HCT116 (cell line): ENCODE data around the gene DELE1. TPM values are rescaled to one million over a fixed set of nuclear protein-coding genes. Genes with fewer than 3 reads are reported as not detected.

Experiments used
- ATAC-seq: fragments of 200-7000 bp; cut with Tn5 transposase; 2 replicates; pipeline ENCODE4 v1.9.1; 2020; ENCODE audit warnings: mild to moderate bottlenecking, moderate library complexity
- BruUV-seq: library from RNA; stranded (reverse); fragments of 400-500 nt; replicated peaks from 2 replicates; lab custom pipeline; 2021; lab: Mats Ljungman, UMichigan
- CTCF ChIA-PET: fragments of 300-600 bp; sonication (Branson Sonifier 250); formaldehyde crosslinking; loops from one replicate; lab custom pipeline; 2021; ENCODE audit warnings: antibody characterized with exemption; lab: Charles Lee
- POLR2A ChIA-PET: fragments of 300-600, 350-600 bp; sonication (Branson Sonifier 250); formaldehyde crosslinking; loops from one replicate; lab custom pipeline; 2021; ENCODE audit warnings: antibody characterized with exemption; lab: Charles Lee
- RAD21 ChIA-PET, 2 experiments: fragments of 300-600 bp; sonication (Branson Sonifier 250); formaldehyde crosslinking; loops; one replicate each; lab custom pipeline; 2023; ENCODE audit warnings: low total read pairs in 2 of 2; ENCODE audit not compliant: uncharacterized antibody in 2 of 2, unreplicated experiment in 2 of 2, low non-redundant PET in 1 of 2; lab: Charles Lee
- DNase-seq: peaks from one replicate; pipeline ENCODE4 v3.0.0-alpha.2; 2010; ENCODE audit warnings: low read depth, low spot score
- H2AFZ ChIP-seq: fragments of 200-600 bp; shearing (Covaris generic), sonication (generic); 2 replicates; pipeline ENCODE4 v1.6.1; 2017; ENCODE audit warnings: low read depth, mixed run types, mixed read lengths, antibody characterized with exemption, low read length; ENCODE audit not compliant: poor library complexity, severe bottlenecking
- H3K27ac ChIP-seq: 2 replicates; pipeline ENCODE4 v1.5.1; 2012; ENCODE audit warnings: low read depth, low read length
- H3K27me3 ChIP-seq: fragments of 200-600 bp; sonication (generic); 2 replicates; pipeline ENCODE4 v1.6.1; 2016; ENCODE audit warnings: mixed run types, low read length, mixed read lengths; ENCODE audit not compliant: insufficient read depth
- H3K36me3 ChIP-seq, 2 experiments: fragments of 200-500 bp in 1 of 2; fragments of 200-600 bp in 1 of 2; sonication (Bioruptor generic) in 1 of 2; sonication (generic) in 1 of 2; 2 replicates each; pipeline versions ENCODE4 v1.5.1 to v1.6.1; 2014 to 2016; ENCODE audit warnings: low read length in 2 of 2, inconsistent platforms in 1 of 2, mixed read lengths in 1 of 2, mixed run types in 1 of 2; ENCODE audit not compliant: insufficient read depth in 2 of 2, control insufficient read depth in 1 of 2
- H3K4me1 ChIP-seq, 2 experiments: fragments of 200-600 bp in 1 of 2; sonication (generic) in 1 of 2; 2 replicates each; pipeline versions ENCODE4 v1.5.1 to v1.6.1; 2012 to 2017; ENCODE audit warnings: low read length in 2 of 2, inconsistent platforms in 1 of 2, mild to moderate bottlenecking in 1 of 2, mixed read lengths in 1 of 2, mixed run types in 1 of 2, moderate library complexity in 1 of 2; ENCODE audit not compliant: insufficient read depth in 2 of 2, control insufficient read depth in 1 of 2
- H3K4me2 ChIP-seq: fragments of 200-600 bp; sonication (generic); 2 replicates; pipeline ENCODE4 v1.6.1; 2017; ENCODE audit warnings: mixed run types, low read length, mixed read lengths
- H3K4me3 ChIP-seq, 2 experiments: fragments of 200-600 bp in 1 of 2; sonication (generic) in 1 of 2; replicated peaks in 1 of 2; 2 replicates each; pipeline ENCODE4 v1.5.1; 2011 to 2016; ENCODE audit warnings: low read length in 2 of 2, control low read depth in 1 of 2, low read depth in 1 of 2, mild to moderate bottlenecking in 1 of 2, mixed read lengths in 1 of 2, mixed run types in 1 of 2
- H3K79me2 ChIP-seq: fragments of 200-600 bp; sonication (generic); 2 replicates; pipeline ENCODE4 v1.6.1; 2017; ENCODE audit warnings: mild to moderate bottlenecking, mixed run types, low read length, moderate library complexity, mixed read lengths; ENCODE audit not compliant: insufficient read depth
- H3K9ac ChIP-seq: fragments of 200-600 bp; sonication (generic); 2 replicates; pipeline ENCODE4 v1.6.1; 2016; ENCODE audit warnings: low read length, mixed read lengths
- H3K9me2 ChIP-seq: fragments of 200-600 bp; sonication (generic), shearing (Covaris generic); 2 replicates; pipeline ENCODE4 v1.6.1; 2017; ENCODE audit warnings: mixed run types, mild to moderate bottlenecking, moderate library complexity; ENCODE audit not compliant: insufficient read depth
- H3K9me3 ChIP-seq, 2 experiments: fragments of 200-500 bp in 1 of 2; fragments of 200-600 bp in 1 of 2; sonication (Bioruptor generic) in 1 of 2; sonication (generic) in 1 of 2; 2 replicates each; pipeline ENCODE4 v1.6.1; 2014 to 2017; ENCODE audit warnings: low read length in 2 of 2, mixed read lengths in 2 of 2, inconsistent platforms in 1 of 2, low read depth in 1 of 2, mild to moderate bottlenecking in 1 of 2, mixed run types in 1 of 2, moderate library complexity in 1 of 2; ENCODE audit not compliant: control insufficient read depth in 1 of 2, insufficient read depth in 1 of 2
- H4K20me1 ChIP-seq: fragments of 200-600 bp; sonication (generic), shearing (Covaris generic); 2 replicates; pipeline ENCODE4 v1.6.1; 2017; ENCODE audit warnings: mixed run types, mild to moderate bottlenecking, moderate library complexity; ENCODE audit not compliant: insufficient read depth
- CBX3 ChIP-seq: IDR thresholded peaks from 2 replicates; pipeline ENCODE4 v1.6.1; 2012; ENCODE audit warnings: low read depth
- EZH2phosphoT487 ChIP-seq: fragments of 200-600 bp; IDR thresholded peaks from 2 replicates; pipeline ENCODE4 v1.6.1; 2018; ENCODE audit warnings: antibody characterized with exemption, borderline replicate concordance
- MAX ChIP-seq: IDR thresholded peaks from 2 replicates; pipeline ENCODE4 v1.6.1; 2012
- POLR2A ChIP-seq: IDR thresholded peaks from 2 replicates; pipeline ENCODE4 v1.7.0; 2011; ENCODE audit warnings: borderline replicate concordance; ENCODE audit not compliant: insufficient read depth, insufficient read length; ENCODE audit errors: extremely low read depth
- POLR2AphosphoS5 ChIP-seq: IDR thresholded peaks from 2 replicates; pipeline ENCODE4 v1.6.1; 2011; ENCODE audit warnings: mild to moderate bottlenecking, low read depth, low read length, moderate library complexity
- SIN3A ChIP-seq: IDR thresholded peaks from 2 replicates; pipeline ENCODE4 v1.6.1; 2012; ENCODE audit warnings: low read depth
- SP1 ChIP-seq: IDR thresholded peaks from 2 replicates; pipeline ENCODE4 v1.6.1; 2012; ENCODE audit warnings: low read depth
- SRF ChIP-seq: IDR thresholded peaks from 2 replicates; pipeline ENCODE4 v1.6.1; 2012; ENCODE audit warnings: low read depth
- TCF7L2 ChIP-seq: IDR thresholded peaks from 2 replicates; pipeline ENCODE4 v1.7.0; 2011; ENCODE audit warnings: borderline replicate concordance, inconsistent platforms; ENCODE audit not compliant: insufficient read depth, insufficient read length; ENCODE audit errors: extremely low read depth
- YY1 ChIP-seq: IDR thresholded peaks from 2 replicates; pipeline ENCODE4 v1.6.1; 2011; ENCODE audit warnings: low read length, low read depth, moderate library complexity, mild to moderate bottlenecking; ENCODE audit not compliant: insufficient replicate concordance; ENCODE audit errors: extremely low read depth
- ZBTB33 ChIP-seq: IDR thresholded peaks from 2 replicates; pipeline ENCODE4 v1.6.1; 2011; ENCODE audit warnings: mild to moderate bottlenecking, low read length, moderate library complexity; ENCODE audit not compliant: insufficient replicate concordance; ENCODE audit errors: extremely low read depth
- intact Hi-C: fragments of 100-400 bp; cut with micrococcal nuclease; formaldehyde crosslinking; loops from 2 replicates; pipeline ENCODE4 v1.10.0; 2022
- total RNA-seq: library from RNA; stranded (reverse); gene quantifications from one replicate; pipeline ENCODE4 v1.2.1, GENCODE V29; 2021; ENCODE audit not compliant: unreplicated experiment

The DELE1 gene
- total RNA-seq, 1 experiment from 2014 or later: 74.1 TPM

- ATAC-seq: no peak
- H2AFZ ChIP-seq: no peak overlapping the region
- H3K27ac ChIP-seq: no peak overlapping the region
- POLR2A ChIA-PET: no interaction called here
- BruUV-seq: no TSS peak
- H3K36me3 ChIP-seq: peaks cover 10 to 43% of the 10 kb centered on the region in 2 experiments
- CTCF ChIA-PET: interaction anchor here (2.0 kb wide), 1 partner anchor 17 kb away, joined by 7 read pairs; the partner anchor contains the start of gene RNF14
- intact Hi-C loops: no loop called here
- no peaks in the 10 kb centered on the region for H3K79me2 ChIP-seq
- no peak overlapping the region for H3K4me2 ChIP-seq
- no peak for TF ChIP-seq MAX
- no peak for TF ChIP-seq YY1
- TF ChIP-seq, all 23 proteins: peak for 0
- H3K27me3 ChIP-seq: no peaks in the 10 kb centered on the region
- H3K9ac ChIP-seq: no peak overlapping the region
- no peak for DNase-seq
- H4K20me1 ChIP-seq: no peaks in the 10 kb centered on the region
- RAD21 ChIA-PET: no interaction called here
- no peak overlapping the region for H3K4me3 ChIP-seq
- H3K9me3 ChIP-seq: no peaks in the 10 kb centered on the region
- H3K4me1 ChIP-seq: no peaks in the 10 kb centered on the region
- H3K9me2 ChIP-seq: no peaks in the 10 kb centered on the region
Measured at GRCh38 chr5:141986072-141986471, 62.4 kb downstream of the DELE1 start.

- ATAC-seq: no peak
- BruUV-seq: no TSS peak
- Histone ChIP-seq H3K4me3 (no peak overlapping the region), H3K4me1 (no peaks in the 10 kb centered on the region), H2AFZ (no peak overlapping the region), H3K79me2 (no peaks in the 10 kb centered on the region), H3K9me3 (no peaks in the 10 kb centered on the region), H3K4me2 (no peak overlapping the region), H3K27ac (no peak overlapping the region), H4K20me1 (no peaks in the 10 kb centered on the region), H3K9ac (no peak overlapping the region), H3K36me3 (peaks cover 13 to 32% of the 10 kb centered on the region in 2 experiments; a peak in 3 of 4 replicates), H3K9me2 (no peaks in the 10 kb centered on the region), H3K27me3 (no peaks in the 10 kb centered on the region)
- ChIA-PET POLR2A (interaction anchor here (0.6 to 1.0 kb wide), 2 partner anchors 21 to 194 kb away, joined by 3 read pairs; partner anchors contain the start of gene RNF14), RAD21 (no interaction called here), CTCF (interaction anchor here (0.6 to 3.9 kb wide), 8 partner anchors 20 to 561 kb away, joined by 3 to 39 read pairs (median 6); partner anchors contain the start of genes GNPDA1 and RNF14)
- intact Hi-C loops: no loop called here
- no peak for TF ChIP-seq EZH2phosphoT487
- TF ChIP-seq ZBTB33: no peak
- TF ChIP-seq CBX3: no peak
- TF ChIP-seq POLR2A: no peak
- TF ChIP-seq SRF: no peak
- no peak for TF ChIP-seq SP1
- no peak for TF ChIP-seq POLR2AphosphoS5
- no peak for TF ChIP-seq MAX
- no peak for TF ChIP-seq TCF7L2
- TF ChIP-seq SIN3A: no peak
- DNase-seq: no peak
Measured at GRCh38 chr5:141989720-141990119, 66.0 kb downstream of the DELE1 start.
